Stimulated activated CD8-positive, alpha-beta memory T cell treated with anti-CD3 and anti-CD28 coated beads, Interleukin-7, amount 100 ng/mL, for 24 hours (primary cell): ENCODE results near the gene PKDCC.

Experiments
- DNase-seq: peaks from one replicate; pipeline ENCODE4 v3.0.0-alpha.2; 2020; ENCODE audit warnings: low read depth

PKDCC gene

DNA sequence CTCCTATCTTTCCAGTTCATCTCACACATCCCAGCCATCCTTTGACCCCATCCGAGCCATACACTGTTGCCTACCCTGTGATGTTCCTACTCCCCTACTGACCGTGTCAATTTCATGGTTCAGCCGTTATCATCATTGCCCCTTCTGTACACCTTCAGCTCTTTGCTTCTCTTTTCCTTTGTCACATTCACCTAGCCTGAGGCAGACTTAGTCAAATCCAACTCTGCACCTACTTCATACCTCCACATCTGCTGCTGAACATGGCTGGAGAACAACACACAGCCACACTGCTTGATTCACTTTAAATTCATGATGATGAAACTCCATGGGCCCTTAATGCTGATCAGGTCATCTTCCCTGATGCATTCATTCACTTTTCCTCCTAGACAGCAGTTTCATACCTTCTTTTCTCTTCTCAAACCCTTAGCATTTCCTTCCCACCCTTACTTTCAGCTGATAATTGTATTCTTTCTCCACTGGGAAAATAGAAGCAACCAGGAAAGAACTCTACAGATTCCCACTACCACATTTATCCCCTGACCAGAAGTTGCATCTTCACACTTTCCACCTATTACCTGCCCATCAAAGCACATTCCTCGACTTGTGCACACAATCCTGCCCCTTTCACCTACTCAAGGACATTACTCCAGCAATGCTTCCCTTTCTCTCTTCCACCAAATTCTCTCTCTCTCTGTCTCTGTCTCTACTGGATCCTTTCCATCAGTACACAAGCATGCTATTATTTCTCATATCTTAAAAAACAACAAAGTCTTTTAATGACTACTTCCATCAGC lies 59.6 kb downstream of the PKDCC start:
- no peak for DNase-seq
